ENCODE data around the gene TIPIN.

Gene TIPIN

DNA sequence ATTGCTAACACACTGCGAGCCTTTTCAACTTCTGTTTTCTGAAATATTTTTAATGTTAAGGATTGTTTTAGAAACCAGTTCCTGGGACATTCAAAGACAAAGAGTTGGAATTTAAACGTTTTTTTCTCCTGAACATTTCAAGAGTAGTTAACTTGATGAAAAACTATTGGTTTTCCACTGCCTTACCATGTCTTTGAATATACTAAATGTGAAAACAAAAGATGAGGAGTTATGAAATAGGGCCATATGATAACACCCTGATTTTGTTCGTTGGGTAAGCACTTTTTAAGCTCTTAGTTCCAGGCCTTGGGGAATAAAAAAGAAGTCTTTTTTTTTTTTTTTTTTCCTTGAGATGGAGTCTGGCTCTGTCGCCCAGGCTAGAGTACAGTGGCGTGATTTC is 60.3 kb downstream of the TIPIN start:
- no peak for DNase-seq

DNA sequence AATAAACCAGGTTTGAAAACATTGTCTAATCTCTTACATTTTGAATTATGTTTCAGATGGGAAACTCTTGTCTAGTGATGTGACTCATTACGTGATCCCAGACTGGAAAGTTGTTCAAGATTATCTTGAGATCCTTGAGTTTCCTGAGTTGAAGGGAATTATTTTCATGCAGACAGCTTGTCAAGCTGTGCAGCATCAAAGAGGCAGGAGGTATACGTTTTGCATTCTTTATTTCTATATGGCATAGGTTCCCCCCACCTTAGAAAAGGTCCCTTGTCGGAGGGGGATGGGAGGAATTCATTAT is 61.6 kb downstream of the TIPIN start:
- no peak for DNase-seq

DNA sequence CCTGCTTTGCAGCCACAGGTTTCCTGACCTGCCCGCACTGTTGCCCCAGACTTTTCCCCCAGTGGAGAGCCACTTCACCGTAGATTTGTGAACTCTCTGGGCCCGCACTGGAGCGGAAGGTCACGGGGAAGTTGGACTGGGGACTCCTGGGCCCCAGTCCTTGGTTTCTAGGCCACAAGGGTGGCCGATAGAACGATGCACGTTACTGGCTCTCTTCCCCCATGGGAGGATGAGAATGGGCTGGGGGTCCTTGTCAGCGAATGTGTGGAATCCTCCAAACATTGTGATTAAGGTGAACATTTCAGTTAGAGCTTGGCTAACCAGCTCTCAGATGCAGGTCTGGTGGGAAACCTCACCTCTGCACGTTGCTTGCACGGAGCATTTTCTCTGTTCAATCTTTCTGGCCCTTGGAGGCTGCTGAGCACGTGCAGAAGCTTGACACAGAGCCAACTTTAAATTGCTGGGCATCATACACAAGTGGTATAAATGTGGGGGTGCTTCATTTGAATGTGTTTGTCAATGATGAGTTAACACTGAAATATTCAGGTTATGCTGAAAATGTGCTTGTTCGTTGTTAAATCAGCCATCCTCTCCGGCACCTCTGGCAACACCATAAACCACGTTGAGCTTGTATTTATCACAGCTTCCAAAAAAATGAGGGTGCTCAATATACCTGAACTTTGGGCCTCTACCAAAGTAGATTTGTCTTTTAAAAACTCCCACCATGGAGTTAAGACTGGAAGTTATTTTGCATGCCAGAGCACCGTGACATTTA is 62.1 kb downstream of the TIPIN start:
- no peak for DNase-seq

DNA sequence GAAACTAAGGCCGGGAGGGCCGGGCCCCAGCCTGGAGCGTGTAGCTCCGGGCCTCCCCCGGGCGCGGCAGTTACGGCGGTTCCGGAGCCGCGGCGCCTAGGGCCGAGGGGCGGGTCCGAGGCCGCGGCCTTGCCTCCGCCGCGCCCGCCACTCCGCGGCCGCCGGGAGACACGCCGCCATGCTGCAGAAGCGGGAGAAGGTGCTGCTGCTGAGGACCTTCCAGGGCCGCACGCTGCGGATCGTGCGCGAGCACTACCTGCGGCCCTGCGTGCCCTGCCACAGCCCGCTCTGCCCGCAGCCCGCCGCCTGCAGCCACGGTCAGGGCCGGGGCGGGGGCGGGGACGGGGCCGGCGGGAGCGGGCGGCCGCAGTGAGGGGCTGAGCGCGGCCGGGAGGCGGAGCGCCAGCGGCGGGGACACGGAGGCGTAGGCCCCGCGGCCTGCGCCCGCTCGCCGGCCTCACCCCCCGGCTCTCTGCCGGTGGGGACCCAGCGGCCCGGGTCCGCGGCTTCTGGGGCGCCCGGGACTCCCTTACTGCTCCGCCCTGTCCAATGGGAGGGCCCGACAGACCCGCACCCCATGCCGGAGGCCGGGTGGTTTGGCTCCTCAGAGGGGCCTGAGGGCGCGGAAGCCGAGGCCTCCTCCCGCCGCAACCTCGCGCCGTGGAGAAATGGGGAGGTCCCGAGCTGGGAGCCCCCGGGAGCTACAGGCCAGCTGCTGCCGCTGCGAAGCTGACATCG is 62.9 kb downstream of the TIPIN start, which contains the start of gene DIS3L:
Gene DIS3L, plus strand, starts transcription at position 150 of the 738 bp plus-strand sequence. Its CDS starts 29 bp downstream, at position 179.
- peak; percentile 70 for DNase-seq

DNA sequence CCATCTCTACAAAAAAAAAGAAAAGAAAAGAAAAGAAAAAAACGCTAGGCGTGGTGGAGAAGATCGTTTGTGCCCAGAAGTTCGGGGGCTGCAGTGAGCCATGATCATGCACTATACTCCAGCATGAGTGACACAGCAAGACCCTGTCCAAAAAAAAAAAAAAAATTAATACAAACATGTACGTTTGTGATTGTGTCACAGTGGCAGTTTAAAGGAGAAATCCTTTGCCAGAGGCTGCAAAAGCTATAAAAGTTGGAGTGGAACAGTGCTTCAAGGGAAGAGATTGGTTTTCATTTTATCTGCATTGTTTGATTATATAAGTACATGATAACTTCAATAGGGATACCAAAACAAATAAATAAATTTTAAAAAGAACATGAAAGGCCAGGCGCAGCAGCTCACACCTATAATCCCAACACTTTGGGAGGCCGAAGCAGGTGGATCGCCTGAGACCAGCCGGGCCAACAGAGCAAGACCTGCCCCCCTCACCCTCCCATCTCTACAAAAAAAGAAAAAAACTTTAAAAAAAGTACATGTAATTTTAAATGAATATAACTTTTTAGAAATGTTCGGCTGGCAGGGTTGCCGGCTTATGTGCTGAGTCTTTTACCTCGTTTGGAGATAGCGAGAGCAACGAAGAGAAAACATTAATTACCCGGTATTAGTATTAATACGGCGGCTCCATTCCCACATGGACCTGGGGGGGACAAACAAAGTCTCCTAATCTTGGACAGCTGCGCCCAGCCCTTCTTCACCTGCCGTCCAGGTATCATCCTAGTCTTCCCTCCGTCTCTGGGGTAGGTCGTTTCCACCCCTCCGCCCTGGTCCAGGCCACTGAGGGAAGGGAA is 63.7 kb downstream of the TIPIN start:
- DNase-seq: no peak

DNA sequence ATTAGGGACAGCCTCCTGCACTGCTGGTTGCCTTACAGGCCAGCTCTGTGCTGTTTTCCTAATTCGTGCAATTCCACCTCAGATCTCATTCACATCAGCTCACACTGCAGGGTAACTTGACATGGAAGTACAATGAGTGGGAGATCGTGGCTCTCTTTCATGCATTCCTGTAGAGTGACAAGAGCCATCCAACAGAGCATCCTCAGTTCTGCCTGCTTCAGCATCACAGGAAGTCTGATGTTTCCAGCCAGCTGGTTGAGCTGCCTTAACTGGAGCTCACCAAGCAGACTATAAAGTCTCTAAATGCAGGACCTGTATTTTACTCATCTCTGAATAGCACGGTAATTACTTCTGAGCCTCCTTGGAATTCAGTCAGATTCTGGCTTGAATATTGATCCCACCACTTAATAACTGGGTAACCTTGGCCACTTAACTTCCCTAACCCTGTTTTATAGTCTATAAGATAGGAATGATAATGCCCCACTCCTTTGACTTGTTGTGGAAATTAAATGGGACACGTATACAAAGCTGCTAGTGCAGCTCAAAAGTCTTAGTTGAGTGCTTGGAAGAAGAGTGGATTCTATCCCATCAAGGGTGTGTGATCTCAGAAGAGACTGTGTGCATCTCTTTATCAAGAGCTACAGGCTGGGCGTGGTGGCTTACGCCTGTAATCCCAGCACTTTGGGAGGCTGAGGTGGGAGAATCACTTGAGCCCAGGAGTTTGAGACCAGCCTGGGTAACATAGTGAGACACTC is 64.5 kb downstream of the TIPIN start:
- DNase-seq: no peak

DNA sequence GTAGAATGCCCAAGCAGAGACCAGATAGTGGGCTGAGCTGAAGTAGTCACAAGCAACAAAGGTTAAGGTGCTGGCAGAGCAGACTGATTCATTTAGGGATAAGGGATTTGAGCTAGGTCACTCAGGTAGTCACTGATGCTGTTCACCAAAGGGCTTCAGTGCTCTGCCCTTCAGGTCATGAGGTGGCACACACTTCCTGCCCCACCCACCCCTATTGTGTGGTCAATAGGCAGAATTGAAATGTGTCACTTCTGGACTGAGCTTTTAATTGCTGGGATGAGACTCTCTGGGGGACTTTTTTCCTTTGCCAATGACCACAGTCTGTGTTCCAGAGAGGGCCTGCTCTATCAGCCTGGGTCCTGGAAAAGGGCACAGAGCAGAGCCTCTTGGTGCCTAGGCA is 66.0 kb downstream of the TIPIN start:
- DNase-seq: no peak

DNA sequence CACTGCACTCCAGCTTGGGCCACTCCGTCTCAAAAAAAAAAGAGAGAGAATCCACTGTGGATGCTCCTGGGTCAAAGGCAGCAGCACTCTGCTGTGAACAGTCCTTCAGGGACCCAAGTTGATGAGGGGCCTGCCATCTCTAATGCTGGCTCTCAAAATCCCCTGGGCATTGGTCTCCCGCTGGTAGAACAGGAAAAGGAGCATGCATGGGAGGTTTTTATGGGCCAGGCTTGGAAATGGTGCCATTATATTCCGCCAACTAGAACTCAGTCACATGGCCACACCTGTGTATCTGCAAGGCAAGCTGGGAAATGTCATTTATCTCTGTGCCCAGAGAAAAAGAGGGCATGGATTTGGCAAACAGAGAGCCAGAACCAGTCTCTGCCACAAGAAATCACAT is 66.5 kb downstream of the TIPIN start:
- DNase-seq: no peak

DNA sequence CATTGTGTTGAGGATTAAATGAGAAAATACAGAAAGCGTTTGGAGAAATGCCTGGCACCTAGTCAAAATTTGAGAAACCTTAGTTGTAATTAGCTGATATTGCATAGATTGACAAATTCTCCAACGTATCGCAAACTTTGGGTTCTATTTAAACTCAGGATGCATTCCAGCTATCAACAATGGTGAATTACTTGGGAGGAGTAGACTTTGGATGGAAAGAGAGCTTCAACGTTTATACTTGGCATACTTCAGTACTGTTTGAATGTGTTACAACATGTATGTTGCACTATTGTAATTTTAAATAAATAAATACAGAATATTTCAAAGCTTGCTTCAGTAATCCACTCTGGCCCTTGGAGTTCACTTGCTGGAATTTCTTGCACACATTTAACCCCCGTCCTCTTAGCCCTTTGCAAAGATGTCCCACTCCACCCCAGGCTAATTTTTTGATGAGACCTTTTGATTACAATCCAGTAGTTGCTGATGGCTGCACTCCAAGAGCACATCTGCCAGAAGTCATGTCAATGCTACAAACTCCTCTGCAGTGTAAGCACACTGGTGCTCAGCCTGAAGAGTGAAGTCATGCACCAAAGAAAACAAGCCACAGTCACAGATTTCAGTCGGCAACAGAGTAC is 67.8 kb downstream of the TIPIN start:
- no peak for DNase-seq

DNA sequence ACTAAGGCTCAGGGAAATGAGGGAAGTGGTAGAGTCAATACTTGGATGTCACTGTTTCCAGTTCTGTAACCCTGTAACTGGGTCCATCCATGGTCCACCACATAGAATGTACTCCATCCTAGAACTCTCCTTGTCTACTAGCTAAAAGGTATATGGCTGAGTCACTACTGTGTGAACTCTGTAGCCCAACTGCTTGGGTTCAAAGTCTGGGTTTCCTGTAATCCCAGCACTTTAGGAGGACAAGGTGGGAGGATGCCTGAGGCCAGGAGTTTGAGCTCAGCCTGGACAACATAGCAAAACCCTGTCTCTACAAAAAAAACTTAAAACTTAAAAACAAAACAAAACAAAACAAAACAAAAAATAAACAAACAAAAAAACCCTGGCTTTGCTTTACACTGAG is 68.4 kb downstream of the TIPIN start:
- DNase-seq: no peak

DNA sequence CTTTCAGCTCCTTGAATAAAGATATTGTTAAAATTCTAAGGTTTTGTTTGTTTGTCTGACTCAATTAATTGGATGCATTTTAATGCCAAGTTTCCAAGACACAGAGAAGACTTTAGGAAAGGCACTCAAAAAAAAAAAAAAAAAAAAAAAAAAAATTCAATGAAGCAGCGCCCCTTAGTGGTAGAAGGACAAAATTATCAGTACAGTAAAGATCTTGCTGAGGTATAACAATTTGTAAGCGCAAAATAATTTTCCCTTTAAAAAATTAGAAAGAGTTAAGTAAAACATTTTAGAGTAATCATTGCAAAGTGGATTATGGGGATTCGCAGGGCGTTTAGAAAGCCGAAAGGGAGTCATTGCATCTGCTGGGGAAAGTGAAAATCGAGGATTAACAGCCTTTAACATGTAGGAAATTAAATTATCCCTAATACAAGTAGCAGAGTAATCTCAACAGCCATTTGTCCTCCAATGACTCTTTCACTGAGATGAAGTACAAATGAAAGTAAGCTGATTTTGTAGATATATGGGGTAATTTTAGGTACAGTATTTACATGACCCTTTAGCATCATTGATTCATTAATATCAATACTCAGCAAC is 68.9 kb downstream of the TIPIN start:
- DNase-seq: no peak

Measured in CD4-positive, alpha-beta T cell treated with Interferon gamma for 1 hour (primary cell).